Measurements from ENCODE around the gene DNAJB8.

Gene DNAJB8

DNA sequence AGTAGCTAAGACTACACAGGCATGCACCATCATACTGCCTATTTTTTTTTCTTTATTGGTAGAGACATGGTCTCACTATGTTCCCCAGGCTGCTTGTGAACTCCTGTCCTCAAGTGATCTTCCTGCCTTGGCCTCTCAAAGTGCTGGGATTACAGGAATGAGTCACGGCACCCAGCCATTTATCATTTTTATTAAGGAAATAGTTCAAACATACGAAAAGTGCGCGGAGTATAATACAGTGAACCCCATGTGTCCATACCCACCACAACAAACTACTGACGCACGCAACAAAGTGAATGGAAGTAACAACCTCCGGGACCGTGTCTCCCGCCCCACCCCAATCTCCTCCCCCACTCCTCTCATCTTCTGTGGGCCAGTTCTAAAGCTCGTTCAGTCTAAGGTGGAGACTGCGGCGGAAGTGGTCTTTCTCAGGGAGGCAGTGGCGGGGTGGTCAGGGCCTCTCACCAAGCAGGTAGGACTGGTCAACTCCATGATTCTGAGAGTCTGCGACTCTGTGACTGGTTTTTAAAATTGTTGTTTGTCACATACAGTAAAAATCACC, 42.1 kb downstream of the DNAJB8 start:
- DNase-seq, result no peak

GRCh38 chr3:128423525-128424147, 43.1 kb downstream of the DNAJB8 start:
- no peak for DNase-seq

GRCh38 chr3:128422762-128423524, 43.7 kb downstream of the DNAJB8 start:
- no peak for DNase-seq

DNA sequence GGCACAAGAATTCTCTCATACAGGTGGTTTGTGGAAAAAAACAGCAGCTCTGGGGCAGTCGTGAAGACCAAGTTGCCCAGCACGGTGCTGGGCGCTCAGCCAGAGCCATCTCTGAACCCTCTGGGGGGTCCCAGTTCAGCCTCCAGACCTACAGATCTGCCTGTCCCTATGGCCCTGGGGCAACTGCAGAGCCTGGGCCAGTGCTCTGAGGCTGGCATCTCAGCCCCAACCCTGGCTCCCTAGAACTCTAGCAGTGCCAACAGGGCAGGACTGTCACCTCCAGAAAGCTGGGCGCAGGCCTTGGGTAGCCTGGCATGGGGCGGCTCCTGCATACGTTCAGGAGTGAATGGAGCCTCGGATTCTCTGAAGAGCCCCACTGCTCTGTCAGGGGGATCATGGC, 44.7 kb downstream of the DNAJB8 start:
- no peak for DNase-seq

GRCh38 chr3:128421439-128421836, 45.3 kb downstream of the DNAJB8 start:
- DNase-seq, result no peak

DNA sequence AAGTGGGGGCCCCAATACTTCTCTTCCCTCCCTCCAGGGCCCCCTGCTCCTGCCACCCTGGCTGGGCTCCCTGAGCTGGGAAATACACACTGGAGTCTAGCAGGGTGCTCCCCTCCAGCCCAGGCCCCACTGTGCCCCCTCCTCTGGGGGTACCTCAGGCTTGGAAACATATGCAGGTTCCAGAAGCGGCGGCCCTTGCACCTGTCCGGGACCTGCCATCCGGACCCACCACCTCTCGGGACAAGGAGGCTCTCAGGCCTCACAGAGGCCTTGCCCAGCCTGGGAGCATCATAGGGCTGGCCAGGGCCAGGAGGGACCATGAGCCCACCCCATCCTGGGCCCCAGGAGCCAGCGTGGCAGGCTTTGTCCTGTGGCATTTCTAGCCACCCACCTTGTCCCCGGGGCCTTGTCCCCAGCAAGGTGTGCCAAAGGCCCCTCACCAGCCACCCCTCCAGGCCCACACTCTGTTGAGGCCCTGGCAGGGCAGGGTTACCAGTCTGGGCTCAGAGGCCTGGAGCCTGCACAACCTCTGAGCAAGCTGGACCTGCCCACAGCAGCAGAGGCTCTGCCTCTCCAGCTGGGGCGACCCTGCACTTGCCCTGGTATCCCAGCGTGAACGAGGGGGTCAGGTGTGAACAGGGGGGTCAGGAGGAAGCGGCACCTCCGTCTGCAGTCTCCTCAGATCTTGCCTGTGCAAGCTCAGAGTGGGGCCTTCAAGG, 45.8 kb downstream of the DNAJB8 start:
- DNase-seq, result no peak

GRCh38 chr3:128420289-128420688, 46.4 kb downstream of the DNAJB8 start:
- no peak for DNase-seq

DNA sequence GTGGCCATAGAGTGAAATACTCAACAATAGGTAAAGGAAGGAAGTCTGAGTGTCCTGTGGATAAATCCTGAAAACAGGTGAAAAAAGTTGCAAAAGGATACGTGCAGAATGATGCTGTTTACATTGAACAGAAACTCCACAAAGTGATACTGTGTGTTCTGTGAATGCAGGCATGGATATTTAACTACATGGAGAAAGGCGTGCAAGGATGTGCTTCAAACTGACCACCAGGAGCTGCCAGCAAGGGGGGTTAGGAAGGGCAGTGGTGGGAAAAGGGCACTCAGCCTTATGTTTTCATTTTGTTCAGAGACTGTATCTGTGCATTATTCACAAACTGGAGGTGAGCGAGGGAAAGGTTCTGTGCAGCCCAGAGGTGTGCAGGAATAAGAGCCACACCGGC, 47.4 kb downstream of the DNAJB8 start:
- DNase-seq, result no peak

- no peak for DNase-seq
Observed at GRCh38 chr3:128418900-128419299, 47.8 kb downstream of the DNAJB8 start.

GRCh38 chr3:128416578-128417211, 50.0 kb downstream of the DNAJB8 start:
- no peak for DNase-seq

GRCh38 chr3:128415773-128416577, 50.7 kb downstream of the DNAJB8 start:
- no peak for DNase-seq

DNA sequence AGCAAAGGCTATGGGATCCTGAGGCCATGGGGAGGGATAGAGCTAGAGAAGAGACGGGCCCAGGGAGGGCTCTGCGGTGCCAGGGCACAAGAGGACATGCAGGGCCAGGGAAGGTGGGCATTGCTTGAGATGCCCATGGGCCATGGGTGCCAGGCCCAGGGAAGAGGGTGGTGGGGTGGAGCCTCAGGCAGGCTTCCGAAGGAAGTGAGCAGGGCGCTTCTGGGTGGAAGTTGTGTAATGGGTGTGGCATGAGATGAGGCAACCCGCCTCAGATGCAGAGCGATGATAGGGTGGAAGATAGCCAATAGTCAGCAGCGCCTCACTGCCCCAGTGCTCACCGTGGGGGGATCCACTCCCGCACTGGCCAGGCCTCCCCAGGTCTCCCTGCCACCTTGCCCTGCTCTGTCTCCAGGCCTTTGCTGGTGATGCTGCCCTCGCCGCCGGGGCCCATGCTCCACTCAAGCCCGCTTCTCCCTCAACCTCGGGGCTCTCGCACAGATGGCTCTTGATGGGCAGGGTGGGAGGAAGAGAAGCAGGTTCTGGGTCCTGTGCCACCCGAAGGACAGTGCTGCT, 51.4 kb downstream of the DNAJB8 start:
- DNase-seq, result no peak

DNA sequence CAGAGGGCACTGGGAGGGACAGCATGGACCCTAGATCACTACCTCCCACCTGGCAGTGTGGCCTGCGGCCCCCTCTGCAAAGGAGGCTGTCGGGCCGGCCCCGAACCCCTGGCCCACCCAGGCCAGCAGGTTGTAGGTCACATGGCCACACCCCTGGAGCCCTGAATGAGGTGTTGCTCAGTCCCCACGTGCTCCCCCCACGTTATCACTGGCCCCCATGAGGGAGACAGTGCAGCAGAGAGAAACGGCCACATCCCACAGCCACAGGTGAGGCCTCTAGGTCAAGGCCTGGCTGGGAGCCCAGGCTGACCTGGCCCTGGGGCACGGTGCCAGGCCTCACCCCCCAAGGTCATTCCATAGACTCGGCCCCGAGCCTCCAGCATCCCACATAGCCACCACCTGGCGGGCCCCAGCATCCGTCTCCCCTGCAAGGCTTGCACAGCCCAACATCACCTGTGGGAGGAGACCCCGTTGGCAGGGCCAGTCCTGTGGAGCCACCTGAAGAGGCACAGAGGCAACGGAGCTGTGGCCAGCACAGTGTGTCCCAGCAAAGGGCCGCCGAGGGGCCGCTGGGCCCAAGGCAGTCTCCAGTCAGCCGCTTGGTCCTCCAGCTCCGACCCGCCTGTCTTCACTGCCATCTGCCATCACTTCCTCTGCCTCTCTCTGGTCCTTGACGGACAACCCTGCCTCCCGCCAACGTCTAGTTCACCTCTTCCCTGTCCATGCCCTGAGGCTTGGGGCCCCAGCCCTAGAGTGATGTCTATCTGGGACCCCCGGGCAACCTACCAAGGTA, 53.1 kb downstream of the DNAJB8 start:
- no peak for DNase-seq

DNA sequence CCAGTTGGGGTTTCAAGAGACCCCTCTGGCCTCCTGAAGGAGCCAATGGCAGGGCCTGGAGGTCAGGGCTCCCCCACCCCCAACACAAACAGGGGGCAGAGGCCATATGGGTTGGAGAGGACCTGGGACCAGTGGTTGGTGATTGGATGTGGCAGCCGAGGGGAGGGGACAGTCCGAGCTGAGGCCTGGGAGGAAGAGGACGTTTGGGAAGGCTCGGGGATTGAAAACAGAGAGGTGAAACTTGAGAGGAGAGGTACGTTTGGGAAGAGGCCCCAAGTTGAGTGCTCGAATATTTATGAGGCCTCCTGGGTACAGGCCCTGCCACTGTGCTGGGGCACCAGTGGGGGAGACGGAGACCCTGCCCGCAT, 53.7 kb downstream of the DNAJB8 start:
- no peak for DNase-seq

Measured in NCI-H1436 (cell line).